ENCODE data around the gene MGAT5.

Gene MGAT5

GRCh38 chr2:134218930-134219658 is 34.8 kb upstream of the MGAT5 start:
- Histone ChIP-seq H3K27me3 (ENCODE audit: control insufficient read depth, insufficient read depth, low read length) (no peaks in the 10 kb centered on the region), H3K4me3 (ENCODE audit: low read length) (no peak overlapping the region), H3K4me1 (ENCODE audit: control insufficient read depth, low read depth, low read length) (peaks cover 24% of the 10 kb centered on the region), H3K36me3 (ENCODE audit: control insufficient read depth, low read depth, low read length) (no peaks in the 10 kb centered on the region), H3K27ac (ENCODE audit: low read length) (no peak overlapping the region), H3K9me3 (ENCODE audit: control insufficient read depth, low read depth, low read length) (no peaks in the 10 kb centered on the region), H3K9ac (ENCODE audit: low read length) (no peak overlapping the region)

DNA sequence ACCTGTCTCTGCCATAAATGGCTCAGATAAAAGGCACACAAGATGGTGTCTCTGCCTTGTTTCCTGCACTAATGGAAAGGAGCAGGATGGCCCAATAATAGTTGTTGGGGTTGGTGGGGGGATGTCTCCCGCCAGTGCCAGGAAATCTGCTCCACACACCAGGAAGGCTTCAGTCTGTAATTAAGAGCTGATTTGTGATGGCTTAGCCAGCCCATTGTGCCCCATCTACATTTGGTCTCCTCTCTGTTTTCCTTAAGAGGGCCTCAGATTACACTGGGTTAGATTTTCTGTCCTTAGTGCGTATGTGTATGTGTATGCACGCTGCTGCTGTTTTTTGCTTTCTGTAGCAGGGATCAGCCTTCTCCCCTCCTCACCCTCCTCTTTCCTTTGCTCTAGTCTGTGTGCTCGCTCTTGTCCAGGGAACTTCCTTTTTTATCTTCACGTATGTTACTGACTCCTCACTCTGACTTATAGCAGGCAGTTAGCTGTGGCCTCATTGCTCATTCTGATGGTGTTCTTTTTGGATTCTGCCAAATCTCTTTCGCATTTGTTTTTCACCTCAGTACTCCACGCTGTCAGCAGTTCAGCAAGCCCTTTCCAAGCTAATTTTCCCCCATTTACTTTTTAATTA is 33.4 kb upstream of the MGAT5 start:
- no peak overlapping the region for H3K9ac ChIP-seq (ENCODE audit: low read length)
- no peaks in the 10 kb centered on the region for H3K27me3 ChIP-seq (ENCODE audit: control insufficient read depth, insufficient read depth, low read length)
- H3K4me3 ChIP-seq (ENCODE audit: low read length) = no peak overlapping the region
- no peak overlapping the region for H3K27ac ChIP-seq (ENCODE audit: low read length)
- H3K4me1 ChIP-seq (ENCODE audit: control insufficient read depth, low read depth, low read length) = peaks cover 28% of the 10 kb centered on the region
- no peaks in the 10 kb centered on the region for H3K36me3 ChIP-seq (ENCODE audit: control insufficient read depth, low read depth, low read length)
- H3K9me3 ChIP-seq (ENCODE audit: control insufficient read depth, low read depth, low read length) = no peaks in the 10 kb centered on the region

GRCh38 chr2:134224005-134224404 is 29.9 kb upstream of the MGAT5 start:
- Histone ChIP-seq H3K9ac (ENCODE audit: low read length) (no peak overlapping the region), H3K9me3 (ENCODE audit: control insufficient read depth, low read depth, low read length) (peaks cover 6% of the 10 kb centered on the region), H3K36me3 (ENCODE audit: control insufficient read depth, low read depth, low read length) (no peaks in the 10 kb centered on the region), H3K4me1 (ENCODE audit: control insufficient read depth, low read depth, low read length) (peaks cover 33% of the 10 kb centered on the region), H3K27ac (ENCODE audit: low read length) (no peak overlapping the region), H3K27me3 (ENCODE audit: control insufficient read depth, insufficient read depth, low read length) (no peaks in the 10 kb centered on the region), H3K4me3 (ENCODE audit: low read length) (no peak overlapping the region)

DNA sequence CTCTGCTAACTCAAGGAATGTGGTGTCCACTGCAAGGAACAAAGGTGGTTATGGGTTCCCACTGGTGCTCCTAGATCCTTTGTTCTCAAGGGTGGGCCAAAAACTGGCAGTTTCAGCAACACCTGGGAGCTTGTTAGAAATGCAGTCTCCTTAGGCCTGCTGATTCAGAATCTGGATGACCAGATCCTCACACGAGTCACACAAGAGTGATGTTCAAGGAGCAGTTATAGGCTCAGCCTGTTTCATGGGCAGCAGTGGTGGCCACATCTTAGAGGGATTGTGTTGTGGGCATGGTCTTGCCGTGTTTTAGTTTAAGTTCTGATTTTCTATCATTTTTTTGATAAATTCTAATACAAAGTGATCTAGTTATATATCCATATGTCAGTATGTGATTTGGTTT is 28.7 kb upstream of the MGAT5 start:
- Histone ChIP-seq H3K9me3 (ENCODE audit: control insufficient read depth, low read depth, low read length) (peaks cover 17% of the 10 kb centered on the region), H3K9ac (ENCODE audit: low read length) (no peak overlapping the region), H3K27ac (ENCODE audit: low read length) (no peak overlapping the region), H3K27me3 (ENCODE audit: control insufficient read depth, insufficient read depth, low read length) (no peaks in the 10 kb centered on the region), H3K4me1 (ENCODE audit: control insufficient read depth, low read depth, low read length) (peaks cover 21% of the 10 kb centered on the region), H3K36me3 (ENCODE audit: control insufficient read depth, low read depth, low read length) (no peaks in the 10 kb centered on the region), H3K4me3 (ENCODE audit: low read length) (no peak overlapping the region)

- Histone ChIP-seq H3K9me3 (ENCODE audit: control insufficient read depth, low read depth, low read length) (peaks cover 19% of the 10 kb centered on the region), H3K4me3 (ENCODE audit: low read length) (no peak overlapping the region), H3K36me3 (ENCODE audit: control insufficient read depth, low read depth, low read length) (no peaks in the 10 kb centered on the region), H3K27me3 (ENCODE audit: control insufficient read depth, insufficient read depth, low read length) (no peaks in the 10 kb centered on the region), H3K9ac (ENCODE audit: low read length) (no peak overlapping the region), H3K4me1 (ENCODE audit: control insufficient read depth, low read depth, low read length) (peaks cover 15% of the 10 kb centered on the region), H3K27ac (ENCODE audit: low read length) (no peak overlapping the region)
Observed at GRCh38 chr2:134225841-134226240, 28.0 kb upstream of the MGAT5 start.

DNA sequence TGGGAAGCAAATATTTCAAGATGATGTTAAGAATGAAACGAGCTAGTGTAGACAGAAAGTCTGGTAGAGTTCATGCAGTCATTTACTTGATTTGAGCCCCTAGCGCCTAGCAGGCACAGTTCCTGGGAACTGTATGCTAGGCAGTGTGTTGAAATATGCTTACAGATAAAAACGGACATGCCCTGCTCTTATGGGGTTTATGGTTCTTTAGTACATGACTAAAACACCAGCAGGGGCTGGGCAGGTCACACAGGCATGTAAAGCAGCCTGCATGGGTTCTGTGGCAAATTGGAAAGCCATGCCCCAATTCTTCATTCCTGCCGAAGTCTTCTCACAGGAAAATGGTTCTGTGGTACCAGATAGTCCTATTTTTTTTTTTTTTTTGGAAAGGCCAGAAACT is 27.3 kb upstream of the MGAT5 start:
- H3K9ac ChIP-seq (ENCODE audit: low read length) = no peak overlapping the region
- peaks cover 10% of the 10 kb centered on the region for H3K4me1 ChIP-seq (ENCODE audit: control insufficient read depth, low read depth, low read length)
- no peak overlapping the region for H3K27ac ChIP-seq (ENCODE audit: low read length)
- no peaks in the 10 kb centered on the region for H3K36me3 ChIP-seq (ENCODE audit: control insufficient read depth, low read depth, low read length)
- H3K4me3 ChIP-seq (ENCODE audit: low read length) = no peak overlapping the region
- peaks cover 19% of the 10 kb centered on the region for H3K9me3 ChIP-seq (ENCODE audit: control insufficient read depth, low read depth, low read length)
- no peaks in the 10 kb centered on the region for H3K27me3 ChIP-seq (ENCODE audit: control insufficient read depth, insufficient read depth, low read length)

GRCh38 chr2:134227666-134228065 is 26.2 kb upstream of the MGAT5 start:
- H3K27me3 ChIP-seq (ENCODE audit: control insufficient read depth, insufficient read depth, low read length) = no peaks in the 10 kb centered on the region
- peaks cover 19% of the 10 kb centered on the region for H3K9me3 ChIP-seq (ENCODE audit: control insufficient read depth, low read depth, low read length)
- H3K27ac ChIP-seq (ENCODE audit: low read length) = no peak overlapping the region
- peaks cover 10% of the 10 kb centered on the region for H3K4me1 ChIP-seq (ENCODE audit: control insufficient read depth, low read depth, low read length)
- H3K4me3 ChIP-seq (ENCODE audit: low read length) = no peak overlapping the region
- H3K9ac ChIP-seq (ENCODE audit: low read length) = no peak overlapping the region
- H3K36me3 ChIP-seq (ENCODE audit: control insufficient read depth, low read depth, low read length) = no peaks in the 10 kb centered on the region

- H3K9me3 ChIP-seq (ENCODE audit: control insufficient read depth, low read depth, low read length) = peaks cover 19% of the 10 kb centered on the region
- H3K27ac ChIP-seq (ENCODE audit: low read length) = no peak overlapping the region
- no peaks in the 10 kb centered on the region for H3K27me3 ChIP-seq (ENCODE audit: control insufficient read depth, insufficient read depth, low read length)
- H3K4me3 ChIP-seq (ENCODE audit: low read length) = no peak overlapping the region
- peaks cover 10% of the 10 kb centered on the region for H3K4me1 ChIP-seq (ENCODE audit: control insufficient read depth, low read depth, low read length)
- no peaks in the 10 kb centered on the region for H3K36me3 ChIP-seq (ENCODE audit: control insufficient read depth, low read depth, low read length)
- H3K9ac ChIP-seq (ENCODE audit: low read length) = no peak overlapping the region
Observed at GRCh38 chr2:134228493-134228903, 25.4 kb upstream of the MGAT5 start.

GRCh38 chr2:134229540-134229939 is 24.3 kb upstream of the MGAT5 start:
- no peak overlapping the region for H3K9ac ChIP-seq (ENCODE audit: low read length)
- H3K4me3 ChIP-seq (ENCODE audit: low read length) = no peak overlapping the region
- peaks cover 10% of the 10 kb centered on the region for H3K4me1 ChIP-seq (ENCODE audit: control insufficient read depth, low read depth, low read length)
- H3K27ac ChIP-seq (ENCODE audit: low read length) = no peak overlapping the region
- H3K9me3 ChIP-seq (ENCODE audit: control insufficient read depth, low read depth, low read length) = peaks cover 19% of the 10 kb centered on the region
- H3K36me3 ChIP-seq (ENCODE audit: control insufficient read depth, low read depth, low read length) = no peaks in the 10 kb centered on the region
- no peaks in the 10 kb centered on the region for H3K27me3 ChIP-seq (ENCODE audit: control insufficient read depth, insufficient read depth, low read length)

DNA sequence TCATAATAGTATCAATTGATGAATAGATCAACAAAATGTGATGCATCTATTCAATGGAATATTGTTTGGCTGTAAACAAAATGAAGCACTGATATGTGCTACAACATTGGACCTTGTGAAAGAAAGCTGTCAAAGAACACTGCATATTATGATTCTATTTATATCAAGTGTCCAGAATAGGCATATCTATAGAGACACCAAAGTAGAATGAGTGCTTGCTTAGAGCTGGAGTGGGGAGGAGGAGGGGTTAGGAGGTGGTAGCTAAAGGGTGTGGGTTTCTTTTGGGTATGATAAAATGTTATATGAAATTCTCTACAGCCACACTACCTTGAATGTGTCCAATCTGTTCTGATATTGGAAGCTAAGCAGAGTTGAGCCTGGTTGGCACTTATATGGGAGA is 23.0 kb upstream of the MGAT5 start:
- Histone ChIP-seq H3K27ac (ENCODE audit: low read length) (no peak overlapping the region), H3K36me3 (ENCODE audit: control insufficient read depth, low read depth, low read length) (no peaks in the 10 kb centered on the region), H3K4me3 (ENCODE audit: low read length) (no peak overlapping the region), H3K4me1 (ENCODE audit: control insufficient read depth, low read depth, low read length) (peaks cover 2% of the 10 kb centered on the region), H3K9me3 (ENCODE audit: control insufficient read depth, low read depth, low read length) (peaks cover 19% of the 10 kb centered on the region), H3K9ac (ENCODE audit: low read length) (no peak overlapping the region), H3K27me3 (ENCODE audit: control insufficient read depth, insufficient read depth, low read length) (no peaks in the 10 kb centered on the region)

GRCh38 chr2:134231301-134231964 is 22.4 kb upstream of the MGAT5 start:
- Histone ChIP-seq H3K27me3 (ENCODE audit: control insufficient read depth, insufficient read depth, low read length) (no peaks in the 10 kb centered on the region), H3K4me3 (ENCODE audit: low read length) (no peak overlapping the region), H3K27ac (ENCODE audit: low read length) (no peak overlapping the region), H3K4me1 (ENCODE audit: control insufficient read depth, low read depth, low read length) (no peaks in the 10 kb centered on the region), H3K9ac (ENCODE audit: low read length) (no peak overlapping the region), H3K36me3 (ENCODE audit: control insufficient read depth, low read depth, low read length) (no peaks in the 10 kb centered on the region), H3K9me3 (ENCODE audit: control insufficient read depth, low read depth, low read length) (peaks cover 19% of the 10 kb centered on the region)
